Measurements from ENCODE around the gene TTC3.

The TTC3 gene

GRCh38 chr21:37062593-37062935, 10.5 kb upstream of the TTC3 start:
- no peak for DNase-seq

GRCh38 chr21:37063433-37063832, 9.6 kb upstream of the TTC3 start:
- no peak for DNase-seq

- DNase-seq: no peak
Measured at GRCh38 chr21:37064841-37065240, 8.2 kb upstream of the TTC3 start.

- DNase-seq: no peak
Measured at GRCh38 chr21:37065561-37066177, 7.4 kb upstream of the TTC3 start.

- peak; percentile 34 for DNase-seq
Measured at GRCh38 chr21:37071561-37072273, 1.3 kb upstream of the TTC3 start.

GRCh38 chr21:37072274-37072987, 623 bp upstream of the TTC3 start:
- DNase-seq: peak; percentile 85

- DNase-seq: peak; percentile 69
Measured at GRCh38 chr21:37073417-37074196, 553 bp downstream of the TTC3 start.

GRCh38 chr21:37074197-37074510, 1.1 kb downstream of the TTC3 start:
- DNase-seq: peak; percentile 56

GRCh38 chr21:37074546-37074945, 1.5 kb downstream of the TTC3 start:
- DNase-seq: no peak

GRCh38 chr21:37075214-37075770, 2.2 kb downstream of the TTC3 start:
- no peak for DNase-seq

- no peak for DNase-seq
Measured at GRCh38 chr21:37076087-37076850, 3.2 kb downstream of the TTC3 start.

- no peak for DNase-seq
Measured at GRCh38 chr21:37077403-37077802, 4.3 kb downstream of the TTC3 start.

- no peak for DNase-seq
Measured at GRCh38 chr21:37079211-37079824, 6.3 kb downstream of the TTC3 start.

GRCh38 chr21:37082375-37082774, 9.3 kb downstream of the TTC3 start:
- DNase-seq: no peak

- no peak for DNase-seq
Measured at GRCh38 chr21:37082856-37083528, 9.9 kb downstream of the TTC3 start.

GRCh38 chr21:37085726-37086125, 12.7 kb downstream of the TTC3 start:
- no peak for DNase-seq

GRCh38 chr21:37087188-37087587, 14.1 kb downstream of the TTC3 start:
- DNase-seq: peak; percentile 40

GRCh38 chr21:37088186-37088735, 15.2 kb downstream of the TTC3 start:
- DNase-seq: no peak

GRCh38 chr21:37093977-37094376, 20.9 kb downstream of the TTC3 start:
- DNase-seq: no peak

GRCh38 chr21:37095821-37096220, 22.8 kb downstream of the TTC3 start:
- DNase-seq: no peak

- DNase-seq: no peak
Measured at GRCh38 chr21:37098751-37099150, 25.7 kb downstream of the TTC3 start.
